Endodermal cell (in vitro differentiated cells): ENCODE measurements around the gene TOPAZ1. TPM values are rescaled to one million over a fixed set of nuclear protein-coding genes. Genes with fewer than 3 reads are reported as not detected.

Source experiments
- DNase-seq: peaks from one replicate; pipeline ENCODE4 v3.0.0-alpha.2; 2017
- H3K27ac ChIP-seq: 2 replicates; pipeline ENCODE4 v1.5.1; 2013; ENCODE audit warnings: mild to moderate bottlenecking, low read depth, low read length, moderate library complexity
- H3K27me3 ChIP-seq: 2 replicates; pipeline ENCODE4 v1.6.1; 2013; ENCODE audit warnings: mild to moderate bottlenecking, low read length, moderate library complexity; ENCODE audit not compliant: insufficient read depth, control insufficient read depth, poor library complexity, severe bottlenecking
- H3K36me3 ChIP-seq: 2 replicates; pipeline ENCODE4 v1.7.0; 2013; ENCODE audit warnings: mild to moderate bottlenecking, low read length, moderate library complexity; ENCODE audit not compliant: control insufficient read depth, insufficient read depth
- H3K4me1 ChIP-seq: one replicate; pipeline ENCODE4 v1.7.0; 2013; ENCODE audit warnings: low read length; ENCODE audit not compliant: control insufficient read depth, insufficient read depth
- H3K4me3 ChIP-seq: 2 replicates; pipeline ENCODE4 v1.5.1; 2013; ENCODE audit warnings: mild to moderate bottlenecking, low read length, moderate library complexity
- H3K9ac ChIP-seq: 2 replicates; pipeline ENCODE4 v1.6.1; 2013; ENCODE audit warnings: mild to moderate bottlenecking, low read length, moderate library complexity; ENCODE audit not compliant: poor library complexity, severe bottlenecking; ENCODE audit errors: extremely low read depth
- H3K9me3 ChIP-seq: 2 replicates; pipeline ENCODE4 v1.6.1; 2013; ENCODE audit warnings: mild to moderate bottlenecking, low read length, moderate library complexity; ENCODE audit not compliant: control insufficient read depth
- H3K27ac Mint-ChIP-seq: 2 replicates; pipeline ENCODE4 v1.8.0; 2020; ENCODE audit warnings: mixed read lengths
- H3K27me3 Mint-ChIP-seq: 2 replicates; pipeline ENCODE4 v1.8.0; 2021; ENCODE audit warnings: mild to moderate bottlenecking, mixed read lengths; ENCODE audit not compliant: insufficient read depth
- H3K36me3 Mint-ChIP-seq: 2 replicates; pipeline ENCODE4 v1.8.0; 2020; ENCODE audit warnings: low read depth, mixed read lengths
- H3K4me1 Mint-ChIP-seq: 2 replicates; pipeline ENCODE4 v1.8.0; 2020; ENCODE audit warnings: mixed read lengths
- H3K4me3 Mint-ChIP-seq: 2 replicates; pipeline ENCODE4 v1.8.0; 2020; ENCODE audit warnings: mild to moderate bottlenecking, moderate library complexity, mixed read lengths
- H3K9me3 Mint-ChIP-seq: 2 replicates; pipeline ENCODE4 v1.8.0; 2020; ENCODE audit warnings: mild to moderate bottlenecking, mixed read lengths
- WGBS, 2 experiments: methylation state at CpG; one replicate each; pipeline versions ENCODE4 v1.1.5 to v1.1.7; 2013; ENCODE audit warnings: missing lambda C conversion rate in 2 of 2, mixed read lengths in 1 of 2; ENCODE audit not compliant: insufficient coverage in 1 of 2, insufficient read length in 1 of 2; 5-methylcytosine and 5-hydroxymethylcytosine counted together
- total RNA-seq, 2 donors: library from RNA; stranded (reverse); fragmentation: NEBNext Ultra II Directional in 1 of 2; extraction: Animal tissue kit (Norgen Biotek cat#: 25700) in 1 of 2; gene quantifications; 2 replicates in 1 of 2; 3 replicates in 1 of 2; pipeline ENCODE4 v1.2.1, GENCODE V29; 2021
- TF ChIP-seq, protein P1 (sequence below): fragments of 200-600 bp; sonication (generic); conservative IDR thresholded peaks from 2 replicates; pipeline ENCODE4 v1.5.0; 2021; ENCODE audit warnings: antibody characterized with exemption, mild to moderate bottlenecking

The TOPAZ1 gene
- total RNA-seq, 2 donors from 2014 or later, result not detected

DNA sequence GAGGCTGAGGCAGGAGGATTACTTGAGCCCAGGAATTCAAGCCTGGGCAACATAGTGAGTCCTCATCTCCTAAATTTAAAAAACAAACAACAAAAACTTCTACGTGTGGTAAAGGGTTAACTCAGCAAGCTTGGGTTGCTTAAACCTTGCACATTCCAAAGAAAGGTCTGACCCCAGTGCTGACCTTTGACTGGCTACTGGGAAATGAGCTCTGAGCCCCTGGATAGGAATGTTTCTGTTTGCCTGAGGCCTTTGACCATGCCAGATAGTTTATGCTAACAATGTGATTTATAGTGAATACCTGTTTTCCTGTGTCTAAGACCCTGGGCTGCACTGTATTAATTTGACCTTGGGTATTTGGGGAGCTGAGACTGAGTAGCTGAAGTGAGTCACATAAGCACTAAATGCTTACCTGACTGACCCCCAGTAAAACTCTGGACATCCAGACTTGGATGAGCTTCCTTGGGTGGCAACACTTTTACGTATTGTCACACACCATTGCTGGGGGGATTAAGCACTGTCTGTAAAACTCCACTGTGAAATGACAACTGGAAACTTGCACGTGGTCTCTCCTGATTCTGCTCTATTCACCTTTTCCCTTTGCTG is 117.6 kb downstream of the TOPAZ1 start:
- TF ChIP-seq, protein P1, sequence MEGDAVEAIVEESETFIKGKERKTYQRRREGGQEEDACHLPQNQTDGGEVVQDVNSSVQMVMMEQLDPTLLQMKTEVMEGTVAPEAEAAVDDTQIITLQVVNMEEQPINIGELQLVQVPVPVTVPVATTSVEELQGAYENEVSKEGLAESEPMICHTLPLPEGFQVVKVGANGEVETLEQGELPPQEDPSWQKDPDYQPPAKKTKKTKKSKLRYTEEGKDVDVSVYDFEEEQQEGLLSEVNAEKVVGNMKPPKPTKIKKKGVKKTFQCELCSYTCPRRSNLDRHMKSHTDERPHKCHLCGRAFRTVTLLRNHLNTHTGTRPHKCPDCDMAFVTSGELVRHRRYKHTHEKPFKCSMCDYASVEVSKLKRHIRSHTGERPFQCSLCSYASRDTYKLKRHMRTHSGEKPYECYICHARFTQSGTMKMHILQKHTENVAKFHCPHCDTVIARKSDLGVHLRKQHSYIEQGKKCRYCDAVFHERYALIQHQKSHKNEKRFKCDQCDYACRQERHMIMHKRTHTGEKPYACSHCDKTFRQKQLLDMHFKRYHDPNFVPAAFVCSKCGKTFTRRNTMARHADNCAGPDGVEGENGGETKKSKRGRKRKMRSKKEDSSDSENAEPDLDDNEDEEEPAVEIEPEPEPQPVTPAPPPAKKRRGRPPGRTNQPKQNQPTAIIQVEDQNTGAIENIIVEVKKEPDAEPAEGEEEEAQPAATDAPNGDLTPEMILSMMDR, result no peak
- peak overlapping the region; percentile 84 for H3K27ac Mint-ChIP-seq
- Histone ChIP-seq H3K4me3 (no peak overlapping the region), H3K9me3 (no peaks in the 10 kb centered on the region), H3K27ac (peak overlapping the region; percentile 62), H3K4me1 (no peaks in the 10 kb centered on the region), H3K9ac (no peak overlapping the region), H3K36me3 (no peaks in the 10 kb centered on the region), H3K27me3 (no peaks in the 10 kb centered on the region)
- peaks cover 19% of the 10 kb centered on the region for H3K4me1 Mint-ChIP-seq
- peak; percentile 57 for DNase-seq
- H3K36me3 Mint-ChIP-seq, result peaks cover 3% of the 10 kb centered on the region
- no peak overlapping the region for H3K4me3 Mint-ChIP-seq
- no peaks in the 10 kb centered on the region for H3K9me3 Mint-ChIP-seq
- H3K27me3 Mint-ChIP-seq, result no peaks in the 10 kb centered on the region
- 50 to 64% methylated on average over 2 to 3 of the region's 3 CpGs for WGBS, 2 experiments

DNA sequence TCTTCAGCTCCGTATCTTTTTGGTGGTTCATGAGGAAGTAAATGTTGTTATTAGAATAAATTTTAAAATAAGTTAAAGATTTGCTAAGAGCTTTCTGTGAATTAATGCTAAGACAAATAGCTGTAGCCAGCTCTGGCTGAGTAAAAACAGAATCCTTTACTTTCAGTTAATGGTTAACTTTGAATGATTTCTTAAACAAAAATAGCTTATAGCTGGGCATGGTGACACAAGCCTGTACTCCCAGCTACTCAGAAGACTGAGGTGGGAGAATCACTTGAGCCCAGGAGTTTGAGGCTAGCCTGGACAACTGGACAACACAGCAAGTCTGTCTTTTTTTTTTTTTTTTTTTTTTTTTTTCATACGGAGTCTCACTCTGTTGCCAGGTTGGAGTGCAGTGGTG is 121.9 kb downstream of the TOPAZ1 start:
- Mint-ChIP-seq H3K4me1 (peaks cover 15% of the 10 kb centered on the region), H3K27ac (no peak overlapping the region), H3K9me3 (no peaks in the 10 kb centered on the region), H3K4me3 (no peak overlapping the region), H3K27me3 (no peaks in the 10 kb centered on the region), H3K36me3 (peaks cover 15% of the 10 kb centered on the region)
- Histone ChIP-seq H3K27ac (no peak overlapping the region), H3K27me3 (no peaks in the 10 kb centered on the region), H3K4me1 (no peaks in the 10 kb centered on the region), H3K4me3 (no peak overlapping the region), H3K36me3 (peaks cover 11% of the 10 kb centered on the region), H3K9me3 (no peaks in the 10 kb centered on the region), H3K9ac (no peak overlapping the region)
- TF ChIP-seq, protein P1, result no peak
- 80 to 91% methylated on average over 1 to 2 of the region's 2 CpGs for WGBS, 2 experiments
- no peak for DNase-seq

DNA sequence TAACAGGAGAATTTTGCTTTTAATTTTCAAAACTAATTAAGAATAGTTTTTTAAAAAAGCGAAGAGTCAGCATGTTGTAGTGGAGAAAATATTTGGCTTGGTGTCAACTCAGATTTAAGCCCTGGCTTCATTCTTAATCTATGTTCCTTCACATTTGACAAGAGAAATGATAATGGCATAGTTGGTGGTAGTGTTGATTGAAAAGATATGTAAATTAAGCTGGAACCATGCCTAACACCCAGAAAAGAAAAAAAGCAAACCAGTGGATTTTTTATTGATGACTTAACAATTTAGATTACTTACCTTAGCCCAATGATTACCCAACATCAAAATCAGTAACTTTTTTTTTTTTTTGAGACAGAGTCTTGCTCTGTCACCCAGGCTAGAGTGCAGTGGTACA is 124.3 kb downstream of the TOPAZ1 start:
- Mint-ChIP-seq H3K27me3 (no peaks in the 10 kb centered on the region), H3K4me3 (no peak overlapping the region), H3K9me3 (no peaks in the 10 kb centered on the region), H3K36me3 (peaks cover 19% of the 10 kb centered on the region), H3K27ac (no peak overlapping the region), H3K4me1 (peaks cover 4% of the 10 kb centered on the region)
- DNase-seq, result no peak
- Histone ChIP-seq H3K9me3 (no peaks in the 10 kb centered on the region), H3K4me1 (no peaks in the 10 kb centered on the region), H3K9ac (no peak overlapping the region), H3K36me3 (peaks cover 11% of the 10 kb centered on the region), H3K4me3 (no peak overlapping the region), H3K27me3 (no peaks in the 10 kb centered on the region), H3K27ac (no peak overlapping the region)
- 86 to 89% methylated on average over 1 of the region's 1 CpG for WGBS, 2 experiments
- TF ChIP-seq, protein P1, result no peak
